ENCODE results near the gene WT1.

The WT1 gene

DNA sequence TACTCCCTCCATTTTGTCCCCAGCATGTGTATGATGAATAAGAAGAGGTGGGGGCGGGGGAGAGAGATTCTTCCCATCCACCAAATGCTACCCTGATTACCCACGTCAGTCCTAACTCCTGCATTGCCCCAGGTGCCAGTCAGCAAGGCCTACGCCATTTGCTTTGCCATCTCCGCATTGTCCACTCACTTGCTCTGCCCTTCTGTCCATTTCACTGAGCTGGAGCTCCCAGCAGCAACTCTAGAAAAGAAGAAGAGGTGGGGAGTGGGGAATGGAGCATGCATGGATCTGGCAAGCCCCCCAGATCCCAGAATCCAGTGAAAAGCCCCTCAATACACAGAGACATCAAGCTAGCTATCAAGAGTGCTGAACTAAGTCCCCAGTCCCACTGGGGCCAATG, 19.0 kb downstream of the WT1 start:
- Histone ChIP-seq H3K4me1 (ENCODE audit: control insufficient read depth, insufficient read depth, low read length) (no peaks in the 10 kb centered on the region; the same call in 1 of the 2 replicates), H3K36me3 (ENCODE audit: control insufficient read depth in 2 of 2, insufficient read depth in 1 of 2, low read length in 2 of 2) (no peaks in the 10 kb centered on the region), H3K27ac (ENCODE audit: extremely low read depth, low read depth, low read length) (no peak overlapping the region), H3K4me3 (ENCODE audit: low read depth, low read length) (no peak overlapping the region), H3K9me3 (ENCODE audit: control insufficient read depth, insufficient read depth, low read depth, low read length) (no peaks in the 10 kb centered on the region)
- POLR2A ChIA-PET = interaction anchor here (0.7 kb wide), 1 partner anchor 91 kb away, joined by 4 read pairs; no protein-coding TSS in a partner anchor
- TF ChIP-seq, protein P1, sequence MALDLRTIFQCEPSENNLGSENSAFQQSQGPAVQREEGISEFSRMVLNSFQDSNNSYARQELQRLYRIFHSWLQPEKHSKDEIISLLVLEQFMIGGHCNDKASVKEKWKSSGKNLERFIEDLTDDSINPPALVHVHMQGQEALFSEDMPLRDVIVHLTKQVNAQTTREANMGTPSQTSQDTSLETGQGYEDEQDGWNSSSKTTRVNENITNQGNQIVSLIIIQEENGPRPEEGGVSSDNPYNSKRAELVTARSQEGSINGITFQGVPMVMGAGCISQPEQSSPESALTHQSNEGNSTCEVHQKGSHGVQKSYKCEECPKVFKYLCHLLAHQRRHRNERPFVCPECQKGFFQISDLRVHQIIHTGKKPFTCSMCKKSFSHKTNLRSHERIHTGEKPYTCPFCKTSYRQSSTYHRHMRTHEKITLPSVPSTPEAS (tag by site-specific recombination; IDR thresholded peaks at IDR 0.05) = no peak
- no peak for TF ChIP-seq ZNF623 (tag by site-specific recombination; IDR thresholded peaks at IDR 0.05)
- TF ChIP-seq, protein P2, sequence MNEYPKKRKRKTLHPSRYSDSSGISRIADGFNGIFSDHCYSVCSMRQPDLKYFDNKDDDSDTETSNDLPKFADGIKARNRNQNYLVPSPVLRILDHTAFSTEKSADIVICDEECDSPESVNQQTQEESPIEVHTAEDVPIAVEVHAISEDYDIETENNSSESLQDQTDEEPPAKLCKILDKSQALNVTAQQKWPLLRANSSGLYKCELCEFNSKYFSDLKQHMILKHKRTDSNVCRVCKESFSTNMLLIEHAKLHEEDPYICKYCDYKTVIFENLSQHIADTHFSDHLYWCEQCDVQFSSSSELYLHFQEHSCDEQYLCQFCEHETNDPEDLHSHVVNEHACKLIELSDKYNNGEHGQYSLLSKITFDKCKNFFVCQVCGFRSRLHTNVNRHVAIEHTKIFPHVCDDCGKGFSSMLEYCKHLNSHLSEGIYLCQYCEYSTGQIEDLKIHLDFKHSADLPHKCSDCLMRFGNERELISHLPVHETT (tag by site-specific recombination; IDR thresholded peaks at IDR 0.05) = no peak
- TF ChIP-seq, protein P3, sequence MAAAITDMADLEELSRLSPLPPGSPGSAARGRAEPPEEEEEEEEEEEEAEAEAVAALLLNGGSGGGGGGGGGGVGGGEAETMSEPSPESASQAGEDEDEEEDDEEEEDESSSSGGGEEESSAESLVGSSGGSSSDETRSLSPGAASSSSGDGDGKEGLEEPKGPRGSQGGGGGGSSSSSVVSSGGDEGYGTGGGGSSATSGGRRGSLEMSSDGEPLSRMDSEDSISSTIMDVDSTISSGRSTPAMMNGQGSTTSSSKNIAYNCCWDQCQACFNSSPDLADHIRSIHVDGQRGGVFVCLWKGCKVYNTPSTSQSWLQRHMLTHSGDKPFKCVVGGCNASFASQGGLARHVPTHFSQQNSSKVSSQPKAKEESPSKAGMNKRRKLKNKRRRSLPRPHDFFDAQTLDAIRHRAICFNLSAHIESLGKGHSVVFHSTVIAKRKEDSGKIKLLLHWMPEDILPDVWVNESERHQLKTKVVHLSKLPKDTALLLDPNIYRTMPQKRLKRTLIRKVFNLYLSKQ (tag by site-specific recombination; IDR thresholded peaks at IDR 0.05; ENCODE audit: borderline replicate concordance) = no peak
- TF ChIP-seq KLF7 (tag by site-specific recombination; IDR thresholded peaks at IDR 0.05; ENCODE audit: borderline replicate concordance) = no peak
- CTCF ChIA-PET = no interaction called here

- POLR2A ChIA-PET = no interaction called here
- Histone ChIP-seq H3K9me3 (ENCODE audit: control insufficient read depth, insufficient read depth, low read depth, low read length) (no peaks in the 10 kb centered on the region), H3K4me1 (ENCODE audit: control insufficient read depth, insufficient read depth, low read length) (no peaks in the 10 kb centered on the region), H3K36me3 (ENCODE audit: control insufficient read depth in 2 of 2, insufficient read depth in 1 of 2, low read length in 2 of 2) (no peaks in the 10 kb centered on the region), H3K4me3 (ENCODE audit: low read depth, low read length) (no peak overlapping the region), H3K27ac (ENCODE audit: extremely low read depth, low read depth, low read length) (no peak overlapping the region)
- CTCF ChIA-PET = no interaction called here
- TF ChIP-seq ZNF555 (tag by site-specific recombination; conservative IDR thresholded peaks at IDR 0.05) (no peak), ELK4 (IDR thresholded peaks at IDR 0.05; ENCODE audit: borderline replicate concordance, low read depth, low read length) (no peak)
Measured at GRCh38 chr11:32414925-32415324, 20.4 kb downstream of the WT1 start.

- CTCF ChIA-PET = no interaction called here
- Histone ChIP-seq H3K4me1 (ENCODE audit: control insufficient read depth, insufficient read depth, low read length) (no peaks in the 10 kb centered on the region), H3K36me3 (ENCODE audit: control insufficient read depth in 2 of 2, insufficient read depth in 1 of 2, low read length in 2 of 2) (no peaks in the 10 kb centered on the region), H3K4me3 (ENCODE audit: low read depth, low read length) (no peak overlapping the region), H3K27ac (ENCODE audit: extremely low read depth, low read depth, low read length) (no peak overlapping the region), H3K9me3 (ENCODE audit: control insufficient read depth, insufficient read depth, low read depth, low read length) (no peaks in the 10 kb centered on the region)
- POLR2A ChIA-PET = interaction anchor here (0.6 kb wide), 1 partner anchor 9 kb away, joined by 3 read pairs; no protein-coding TSS in a partner anchor
- no peak for TF ChIP-seq RBAK (tag by site-specific recombination; IDR thresholded peaks at IDR 0.05)
- TF ChIP-seq ZNF391 (tag by site-specific recombination; IDR thresholded peaks at IDR 0.05; ENCODE audit: borderline replicate concordance, low read depth) = no peak
- no peak for TF ChIP-seq ZIC2 (tag by site-specific recombination; IDR thresholded peaks at IDR 0.05)
- TF ChIP-seq HOXC10 (CRISPR knock-in tag; IDR thresholded peaks at IDR 0.05) = no peak
- TF ChIP-seq ZBTB6 (tag by site-specific recombination; IDR thresholded peaks at IDR 0.05) = no peak
- TF ChIP-seq, protein P4, sequence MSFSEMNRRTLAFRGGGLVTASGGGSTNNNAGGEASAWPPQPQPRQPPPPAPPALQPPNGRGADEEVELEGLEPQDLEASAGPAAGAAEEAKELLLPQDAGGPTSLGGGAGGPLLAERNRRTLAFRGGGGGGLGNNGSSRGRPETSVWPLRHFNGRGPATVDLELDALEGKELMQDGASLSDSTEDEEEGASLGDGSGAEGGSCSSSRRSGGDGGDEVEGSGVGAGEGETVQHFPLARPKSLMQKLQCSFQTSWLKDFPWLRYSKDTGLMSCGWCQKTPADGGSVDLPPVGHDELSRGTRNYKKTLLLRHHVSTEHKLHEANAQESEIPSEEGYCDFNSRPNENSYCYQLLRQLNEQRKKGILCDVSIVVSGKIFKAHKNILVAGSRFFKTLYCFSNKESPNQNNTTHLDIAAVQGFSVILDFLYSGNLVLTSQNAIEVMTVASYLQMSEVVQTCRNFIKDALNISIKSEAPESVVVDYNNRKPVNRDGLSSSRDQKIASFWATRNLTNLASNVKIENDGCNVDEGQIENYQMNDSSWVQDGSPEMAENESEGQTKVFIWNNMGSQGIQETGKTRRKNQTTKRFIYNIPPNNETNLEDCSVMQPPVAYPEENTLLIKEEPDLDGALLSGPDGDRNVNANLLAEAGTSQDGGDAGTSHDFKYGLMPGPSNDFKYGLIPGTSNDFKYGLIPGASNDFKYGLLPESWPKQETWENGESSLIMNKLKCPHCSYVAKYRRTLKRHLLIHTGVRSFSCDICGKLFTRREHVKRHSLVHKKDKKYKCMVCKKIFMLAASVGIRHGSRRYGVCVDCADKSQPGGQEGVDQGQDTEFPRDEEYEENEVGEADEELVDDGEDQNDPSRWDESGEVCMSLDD (tag by site-specific recombination; IDR thresholded peaks at IDR 0.05) = no peak
- TF ChIP-seq ZNF114 (tag by site-specific recombination; IDR thresholded peaks at IDR 0.05) = no peak
- TF ChIP-seq ZNF677 (tag by site-specific recombination; IDR thresholded peaks at IDR 0.05) = no peak
- no peak for TF ChIP-seq ZNF10 (tag by site-specific recombination; IDR thresholded peaks at IDR 0.05)
- no peak for TF ChIP-seq GLIS1 (tag by site-specific recombination; IDR thresholded peaks at IDR 0.05)
Measured at GRCh38 chr11:32411942-32412615, 23.3 kb downstream of the WT1 start.

All from HEK293 (cell line).